G401 (cell line): Measurements from ENCODE around the gene PIK3R3. TPM values are rescaled to one million over a fixed set of nuclear protein-coding genes. Genes with fewer than 3 reads are reported as not detected.

ENCODE experiments used
- DNase-seq: peaks from one replicate; pipeline ENCODE4 v3.0.0-alpha.2; 2015; ENCODE audit warnings: low spot score
- in situ Hi-C: cut with HindIII; loops from 2 replicates; pipeline ENCODE4 v1.10.0; 2016; ENCODE audit warnings: low sequenced_read_pairs, mixed read lengths
- total RNA-seq: library from RNA; depleted of rRNA; stranded (reverse); fragments of >200 nt; shearing (Covaris generic); gene quantifications from 2 replicates; pipeline ENCODE4 v1.2.3, GENCODE V29; 2014

PIK3R3 gene
- total RNA-seq, 1 experiment from 2014 or later, result 15.8 TPM

- in situ Hi-C loops, result no loop called here
These were observed 90.9 kb downstream of the PIK3R3 start for GRCh38 chr1:46041551-46041950.

GRCh38 chr1:46039571-46040052 is 92.8 kb downstream of the PIK3R3 start:
- in situ Hi-C loops, result loop anchor here (10.0 kb wide), 1 partner anchor 175 kb away; no protein-coding TSS in a partner anchor
- DNase-seq, result peak; percentile 63

More at GRCh38 chr1:46041551-46041950, 90.9 kb downstream of the PIK3R3 start:
- DNase-seq, result no peak

- in situ Hi-C loops, result loop anchor here (10.0 kb wide), 1 partner anchor 178 kb away; no protein-coding TSS in a partner anchor
- DNase-seq, result peak; percentile 92
These were observed 95.3 kb downstream of the PIK3R3 start for GRCh38 chr1:46036894-46037839.

GRCh38 chr1:46034601-46035516 is 97.6 kb downstream of the PIK3R3 start:
- in situ Hi-C loops, result loop anchor here (10.0 kb wide), 1 partner anchor 180 kb away; no protein-coding TSS in a partner anchor

GRCh38 chr1:46030876-46031660 is 101.4 kb downstream of the PIK3R3 start:
- no peak for DNase-seq
- in situ Hi-C loops, result loop anchor here (10.0 kb wide), 1 partner anchor 184 kb away; no protein-coding TSS in a partner anchor

More at GRCh38 chr1:46034601-46035516, 97.6 kb downstream of the PIK3R3 start:
- DNase-seq, result peak; percentile 43

- DNase-seq, result no peak
- in situ Hi-C loops, result loop anchor here (10.0 kb wide), 1 partner anchor 185 kb away; no protein-coding TSS in a partner anchor
These were observed 102.2 kb downstream of the PIK3R3 start for GRCh38 chr1:46030074-46030870.

- in situ Hi-C loops, result no loop called here
- DNase-seq, result no peak
These were observed 104.4 kb downstream of the PIK3R3 start for GRCh38 chr1:46027788-46028573.

GRCh38 chr1:46026531-46026930 is 105.9 kb downstream of the PIK3R3 start:
- in situ Hi-C loops, result no loop called here
- no peak for DNase-seq

GRCh38 chr1:46021046-46021996 is 111.1 kb downstream of the PIK3R3 start:
- in situ Hi-C loops, result no loop called here

GRCh38 chr1:46020010-46020409 is 112.4 kb downstream of the PIK3R3 start:
- no peak for DNase-seq
- in situ Hi-C loops, result no loop called here

More at GRCh38 chr1:46021046-46021996, 111.1 kb downstream of the PIK3R3 start:
- DNase-seq, result no peak

GRCh38 chr1:46019348-46019747 is 113.1 kb downstream of the PIK3R3 start:
- DNase-seq, result no peak
- in situ Hi-C loops, result no loop called here

GRCh38 chr1:46017876-46018503 is 114.4 kb downstream of the PIK3R3 start:
- in situ Hi-C loops, result no loop called here
- no peak for DNase-seq

- in situ Hi-C loops, result no loop called here
- DNase-seq, result no peak
These were observed 118.8 kb downstream of the PIK3R3 start for GRCh38 chr1:46013581-46013980.

- in situ Hi-C loops, result no loop called here
- DNase-seq, result no peak
These were observed 120.2 kb downstream of the PIK3R3 start for GRCh38 chr1:46012236-46012635.

- in situ Hi-C loops, result no loop called here
- no peak for DNase-seq
These were observed 121.2 kb downstream of the PIK3R3 start for GRCh38 chr1:46011121-46011695.
